Stimulated activated effector memory CD8-positive, alpha-beta T cell treated with anti-CD3 and anti-CD28 coated beads, Interleukin-12 subunit alpha, Interleukin-12 subunit beta, amount 100 ng/mL, for 72 hours (primary cell): ENCODE measurements around the gene TEX2.
"Not testable (repeated sequence)": the region's sequence is repeated elsewhere in the genome, so short reads cannot be mapped to it uniquely, and the experiment has no call there.

Experiments
- ATAC-seq: fragments of 150-1000 bp; cut with Tn5 transposase; 2 replicates; pipeline ENCODE4 v1.10.0; 2021
- DNase-seq, 2 donors: peaks; one replicate each; pipeline ENCODE4 v3.0.0; 2021 to 2022; ENCODE audit warnings: low spot score in 2 of 2
- H3K27ac Mint-ChIP-seq: one replicate; pipeline ENCODE4 v1.8.0; 2022; ENCODE audit warnings: mild to moderate bottlenecking, mixed read lengths
- H3K36me3 Mint-ChIP-seq: one replicate; pipeline ENCODE4 v1.8.0; 2022; ENCODE audit warnings: mild to moderate bottlenecking, mixed read lengths
- H3K4me1 Mint-ChIP-seq: one replicate; pipeline ENCODE4 v1.8.0; 2022; ENCODE audit warnings: mixed read lengths
- H3K4me3 Mint-ChIP-seq: one replicate; pipeline ENCODE4 v1.8.0; 2022; ENCODE audit warnings: mild to moderate bottlenecking, mixed read lengths
- H3K9me3 Mint-ChIP-seq: one replicate; pipeline ENCODE4 v1.8.0; 2022; ENCODE audit warnings: mixed read lengths

Gene TEX2

DNA sequence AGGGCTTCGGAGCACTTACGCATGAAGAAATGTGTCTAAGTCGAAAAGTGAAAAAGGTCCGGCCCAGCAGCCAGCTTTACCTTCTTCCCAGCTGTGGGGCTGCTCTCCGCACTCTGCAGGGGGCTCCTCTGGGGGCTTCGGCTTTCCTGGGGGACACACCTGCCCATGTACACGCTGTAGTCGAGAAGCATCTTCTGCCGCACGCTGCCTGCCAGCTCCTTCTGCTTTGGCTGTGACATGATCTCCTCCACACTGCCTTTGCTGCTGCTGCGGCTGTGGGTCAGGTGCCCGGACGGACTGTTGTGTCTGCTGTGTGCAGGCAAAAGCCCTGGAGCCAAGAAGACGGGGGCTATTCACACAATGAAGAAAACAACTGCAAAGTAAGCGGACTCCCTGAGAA, 75.0 kb downstream of the TEX2 start:
- Mint-ChIP-seq H3K36me3 (peaks cover 18% of the 10 kb centered on the region), H3K4me3 (no peak overlapping the region), H3K27ac (no peak overlapping the region), H3K9me3 (no peaks in the 10 kb centered on the region), H3K4me1 (peaks cover 15% of the 10 kb centered on the region)
- no peak for ATAC-seq
- no peak for DNase-seq

DNA sequence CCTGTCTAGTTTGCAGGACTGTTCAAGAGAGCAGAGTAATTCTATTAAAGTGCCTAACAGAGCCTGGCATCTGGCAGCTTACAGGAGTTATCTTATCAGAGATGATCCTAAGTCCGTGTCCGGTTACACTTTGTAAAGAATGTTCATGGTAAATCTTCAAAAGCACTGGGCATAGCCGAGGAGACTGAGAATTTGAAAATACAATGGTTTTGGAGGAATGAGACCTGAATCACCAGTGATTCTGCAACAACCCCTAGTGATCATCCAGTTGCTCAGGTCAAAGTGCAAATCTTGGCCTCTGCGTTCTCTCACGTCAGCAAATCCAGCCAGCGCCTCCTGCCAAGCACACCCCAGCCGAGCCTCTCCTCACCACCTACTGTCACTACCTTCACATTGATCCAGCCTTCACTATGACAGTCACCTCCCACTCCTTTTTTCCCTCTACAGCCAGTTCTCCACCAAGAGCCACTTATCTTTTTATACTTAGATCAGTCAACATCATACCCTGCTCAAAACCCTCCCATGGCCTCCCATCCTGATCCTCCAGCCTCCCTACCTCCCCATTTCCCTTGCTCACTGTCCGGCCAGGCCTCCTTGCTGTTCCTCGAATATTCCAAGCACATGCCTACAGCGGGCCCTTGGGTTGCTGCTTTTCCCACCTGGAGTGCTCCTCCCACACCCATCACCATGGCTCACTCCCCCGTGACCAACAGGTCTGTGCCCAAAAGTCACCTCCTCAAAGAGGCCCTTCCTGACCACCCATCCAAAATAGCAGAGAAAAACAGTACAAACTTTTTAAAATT, 75.8 kb downstream of the TEX2 start:
- ATAC-seq: no peak
- H3K4me1 Mint-ChIP-seq: peaks cover 15% of the 10 kb centered on the region
- no peak overlapping the region for H3K27ac Mint-ChIP-seq
- H3K9me3 Mint-ChIP-seq: no peaks in the 10 kb centered on the region
- H3K4me3 Mint-ChIP-seq: no peak overlapping the region
- no peak for DNase-seq
- peaks cover 18% of the 10 kb centered on the region for H3K36me3 Mint-ChIP-seq

DNA sequence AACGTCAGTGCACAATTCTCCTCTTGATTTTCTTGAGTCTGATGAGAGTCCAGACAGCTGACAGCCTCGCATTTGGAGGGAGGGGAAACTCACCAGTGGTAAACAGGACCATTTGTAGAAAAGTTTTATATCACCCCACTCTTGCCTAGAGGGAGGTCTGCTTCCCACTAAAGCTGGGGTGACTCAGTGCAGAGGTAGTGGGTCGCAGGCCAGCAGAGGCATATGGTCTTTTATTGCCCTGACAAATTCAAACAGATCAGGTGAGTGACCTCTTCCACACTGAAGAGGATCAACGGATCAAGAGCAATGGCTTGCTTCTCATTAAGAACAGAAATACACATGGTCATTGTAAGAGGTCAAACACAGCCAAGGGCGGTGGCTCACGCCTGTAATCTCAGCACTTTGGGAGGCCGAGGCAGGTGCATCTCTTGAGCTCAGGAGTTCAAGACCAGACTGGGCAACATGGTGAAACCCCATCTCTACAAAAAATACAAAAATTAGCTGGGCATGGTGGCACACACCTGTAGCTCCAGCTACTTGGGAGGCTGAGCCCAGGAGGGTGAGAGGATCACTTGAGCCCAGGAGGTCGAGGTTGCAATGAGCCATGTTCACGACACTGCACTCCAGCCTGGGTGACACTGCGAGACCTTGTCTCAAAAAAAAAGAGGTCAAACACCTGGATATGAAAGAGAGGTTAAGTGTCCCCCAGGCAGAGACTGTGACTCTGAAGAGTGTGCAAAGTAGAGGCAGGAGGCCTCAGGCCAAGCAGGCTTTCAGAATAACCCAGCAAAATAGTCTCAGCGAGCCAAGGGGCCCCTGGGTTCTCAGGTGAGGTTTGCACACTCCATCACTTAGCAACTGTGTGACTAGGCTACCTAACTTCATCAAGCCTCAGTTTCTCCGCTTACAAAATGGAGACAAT, 76.6 kb downstream of the TEX2 start:
- DNase-seq: no peak
- Mint-ChIP-seq H3K36me3 (peaks cover 18% of the 10 kb centered on the region), H3K9me3 (no peaks in the 10 kb centered on the region), H3K4me3 (no peak overlapping the region), H3K4me1 (peaks cover 15% of the 10 kb centered on the region), H3K27ac (no peak overlapping the region)
- no peak for ATAC-seq

DNA sequence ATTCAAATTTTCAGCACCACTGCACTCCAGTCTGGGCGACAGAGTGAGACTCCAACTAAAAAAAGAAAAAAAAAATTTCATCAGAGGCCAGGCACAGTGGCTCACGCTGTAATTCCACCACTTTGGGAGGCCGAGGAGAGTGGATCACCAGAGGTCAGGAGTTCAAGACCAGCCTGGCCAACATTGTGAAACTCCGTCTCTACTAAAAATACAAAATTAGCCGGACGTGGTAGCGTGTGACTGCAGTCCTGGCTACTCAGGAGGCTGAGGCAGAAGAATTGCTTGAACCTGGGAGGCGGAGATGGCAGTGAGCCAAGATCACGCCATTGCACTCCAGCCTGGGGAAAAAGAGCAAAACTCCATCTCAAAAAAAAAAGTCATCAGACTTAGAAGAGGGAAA, 77.5 kb downstream of the TEX2 start:
- H3K36me3 Mint-ChIP-seq: peaks cover 18% of the 10 kb centered on the region
- H3K4me1 Mint-ChIP-seq: peaks cover 15% of the 10 kb centered on the region
- not testable (repeated sequence) for H3K27ac Mint-ChIP-seq, H3K4me3 Mint-ChIP-seq, H3K9me3 Mint-ChIP-seq, ATAC-seq, DNase-seq

DNA sequence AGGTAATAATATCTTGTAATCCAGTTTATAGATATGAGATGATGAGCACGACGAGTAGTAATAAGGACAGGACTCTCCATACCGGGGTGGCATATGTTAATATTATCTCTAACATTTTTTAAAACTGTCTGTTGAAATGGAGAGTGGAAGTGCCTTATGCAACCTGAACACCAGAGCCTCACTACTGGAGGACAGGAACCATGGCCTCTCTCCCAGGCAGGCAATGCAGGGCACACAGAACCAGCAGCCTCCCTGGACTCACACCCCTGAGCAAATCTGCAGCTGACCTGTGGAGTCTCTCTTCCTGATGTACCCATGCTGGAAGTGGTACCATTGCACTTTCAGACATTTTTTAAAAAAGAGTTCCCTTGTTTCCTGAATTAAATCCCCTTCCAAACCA, 78.0 kb downstream of the TEX2 start:
- DNase-seq: no peak
- Mint-ChIP-seq H3K4me1 (peaks cover 15% of the 10 kb centered on the region), H3K36me3 (peaks cover 18% of the 10 kb centered on the region), H3K4me3 (no peak overlapping the region), H3K9me3 (no peaks in the 10 kb centered on the region), H3K27ac (no peak overlapping the region)
- ATAC-seq: no peak

DNA sequence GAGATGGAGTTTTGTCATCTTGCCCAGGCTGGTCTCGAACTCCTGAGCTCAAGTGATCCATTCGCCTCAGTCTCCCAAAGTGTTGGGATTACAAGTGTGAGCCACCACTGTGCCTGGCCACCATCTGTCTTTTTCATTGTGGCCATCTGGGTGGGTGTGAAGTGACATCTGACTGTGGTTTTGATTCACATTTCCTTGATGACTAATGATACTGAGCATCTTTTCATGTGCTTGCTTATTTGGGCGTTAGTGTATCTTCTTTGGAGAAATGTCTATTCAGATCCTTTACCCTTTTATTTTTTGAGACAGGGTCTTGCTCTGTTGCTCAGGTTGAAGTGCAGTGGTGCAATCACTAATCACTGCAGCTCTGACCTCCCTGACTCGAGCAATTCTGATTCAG, 79.2 kb downstream of the TEX2 start:
- Mint-ChIP-seq H3K9me3 (no peaks in the 10 kb centered on the region), H3K4me1 (peaks cover 15% of the 10 kb centered on the region), H3K27ac (no peak overlapping the region), H3K36me3 (peaks cover 18% of the 10 kb centered on the region), H3K4me3 (no peak overlapping the region)
- DNase-seq (no peak), ATAC-seq (peak; percentile 97)

DNA sequence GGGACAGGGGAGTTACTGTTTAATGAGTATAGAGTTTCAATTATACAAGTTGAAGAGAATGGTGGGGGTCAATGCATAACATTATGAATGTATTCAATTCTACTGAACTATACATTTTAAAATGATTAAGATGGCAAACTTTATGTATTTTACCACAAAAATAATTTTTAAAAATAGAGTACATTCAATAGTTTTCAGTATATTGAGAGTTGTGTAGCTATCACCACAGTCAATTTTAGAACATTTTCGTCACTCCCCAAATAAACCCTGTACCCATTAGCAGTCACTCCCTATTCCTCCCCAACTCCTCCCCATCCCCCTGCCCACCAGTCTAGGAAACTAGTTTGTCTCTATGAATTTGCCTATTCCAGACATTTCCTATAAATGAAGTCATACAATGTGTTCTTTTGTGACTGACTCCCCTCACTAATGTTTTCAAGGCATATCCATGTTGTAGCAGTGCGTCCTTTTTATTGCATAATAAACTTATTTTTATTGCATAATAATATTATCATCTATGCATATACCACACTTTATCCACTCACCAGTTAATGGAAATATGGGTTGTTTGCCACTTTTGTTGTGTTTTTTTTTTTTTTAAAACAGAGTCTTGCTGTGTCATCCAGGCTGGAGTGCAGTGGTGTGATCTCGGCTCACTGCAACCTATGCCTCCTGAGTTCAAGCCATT, 80.6 kb downstream of the TEX2 start:
- no peak for DNase-seq
- Mint-ChIP-seq H3K4me1 (peaks cover 13% of the 10 kb centered on the region), H3K36me3 (peaks cover 16% of the 10 kb centered on the region), H3K4me3 (no peak overlapping the region), H3K27ac (no peak overlapping the region), H3K9me3 (no peaks in the 10 kb centered on the region)
- ATAC-seq: no peak

DNA sequence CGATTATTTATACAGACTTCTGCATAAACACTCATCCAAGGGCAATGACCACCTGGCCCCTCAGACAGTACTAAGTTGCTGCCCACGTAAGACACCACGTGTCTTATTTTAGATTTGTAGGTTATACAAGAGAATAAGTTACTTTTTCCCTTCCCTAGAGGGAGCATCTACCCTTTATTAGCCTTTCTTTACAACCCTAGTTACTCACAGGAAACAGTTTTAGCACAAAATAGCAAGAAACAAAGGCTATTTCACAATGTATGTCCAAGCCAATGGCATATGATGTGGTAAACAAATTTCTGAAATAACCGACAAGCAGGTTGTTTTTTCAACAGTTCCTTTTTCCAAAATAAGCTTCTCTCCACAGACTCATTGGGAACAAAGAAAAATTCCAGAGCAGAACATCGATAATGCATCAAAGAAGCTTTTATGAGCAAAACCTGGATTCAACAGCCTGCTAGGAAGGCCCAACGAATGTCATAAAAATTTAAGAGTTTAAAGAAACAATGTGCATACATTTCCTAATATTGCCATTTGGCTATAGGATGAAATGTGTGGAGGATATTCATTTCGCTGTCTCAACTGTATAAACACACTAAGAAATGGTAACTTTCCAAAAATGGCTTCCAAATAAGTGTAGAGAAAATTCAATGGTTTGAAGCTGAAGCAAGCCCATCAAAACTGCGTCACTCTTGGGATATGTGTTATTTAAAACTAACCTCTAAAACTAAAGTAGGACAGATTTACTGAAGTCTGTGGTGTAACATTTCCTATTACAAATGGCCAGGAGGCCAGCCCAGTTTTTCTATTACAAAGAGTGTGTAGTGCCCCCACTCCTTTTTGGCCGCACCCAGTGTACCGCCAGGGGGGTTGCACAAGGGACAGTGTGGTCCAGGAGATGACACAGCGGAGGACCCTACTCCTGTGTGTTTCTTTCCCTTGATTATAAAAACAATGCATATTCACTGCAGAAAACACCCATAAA, 82.7 kb downstream of the TEX2 start:
- H3K9me3 Mint-ChIP-seq: no peaks in the 10 kb centered on the region
- peaks cover 10% of the 10 kb centered on the region for H3K4me1 Mint-ChIP-seq
- no peak for ATAC-seq
- H3K36me3 Mint-ChIP-seq: peaks cover 6% of the 10 kb centered on the region
- H3K27ac Mint-ChIP-seq: no peak overlapping the region
- H3K4me3 Mint-ChIP-seq: no peak overlapping the region
- no peak for DNase-seq

DNA sequence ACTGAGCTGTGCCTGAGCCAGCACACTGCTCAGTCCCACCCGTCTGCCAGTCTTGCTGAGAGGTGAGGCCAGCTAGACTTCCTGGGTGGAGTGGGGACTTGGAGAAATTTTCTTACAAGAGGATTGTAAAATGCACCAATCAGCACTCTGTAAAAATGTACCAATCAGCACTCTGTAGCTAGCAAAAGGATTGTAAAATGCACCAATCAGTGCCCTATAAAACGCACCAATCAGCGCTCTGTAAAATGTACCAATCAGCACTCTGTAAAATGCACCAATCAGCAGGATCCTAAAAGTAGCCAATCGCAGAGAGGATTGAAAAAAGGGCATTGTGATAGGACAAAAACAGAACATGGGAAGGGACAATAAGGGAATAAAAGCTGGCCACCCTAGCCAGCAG, 84.0 kb downstream of the TEX2 start:
- H3K4me3 Mint-ChIP-seq, H3K9me3 Mint-ChIP-seq, H3K4me1 Mint-ChIP-seq, ATAC-seq, H3K27ac Mint-ChIP-seq, H3K36me3 Mint-ChIP-seq, DNase-seq: not testable (repeated sequence)

DNA sequence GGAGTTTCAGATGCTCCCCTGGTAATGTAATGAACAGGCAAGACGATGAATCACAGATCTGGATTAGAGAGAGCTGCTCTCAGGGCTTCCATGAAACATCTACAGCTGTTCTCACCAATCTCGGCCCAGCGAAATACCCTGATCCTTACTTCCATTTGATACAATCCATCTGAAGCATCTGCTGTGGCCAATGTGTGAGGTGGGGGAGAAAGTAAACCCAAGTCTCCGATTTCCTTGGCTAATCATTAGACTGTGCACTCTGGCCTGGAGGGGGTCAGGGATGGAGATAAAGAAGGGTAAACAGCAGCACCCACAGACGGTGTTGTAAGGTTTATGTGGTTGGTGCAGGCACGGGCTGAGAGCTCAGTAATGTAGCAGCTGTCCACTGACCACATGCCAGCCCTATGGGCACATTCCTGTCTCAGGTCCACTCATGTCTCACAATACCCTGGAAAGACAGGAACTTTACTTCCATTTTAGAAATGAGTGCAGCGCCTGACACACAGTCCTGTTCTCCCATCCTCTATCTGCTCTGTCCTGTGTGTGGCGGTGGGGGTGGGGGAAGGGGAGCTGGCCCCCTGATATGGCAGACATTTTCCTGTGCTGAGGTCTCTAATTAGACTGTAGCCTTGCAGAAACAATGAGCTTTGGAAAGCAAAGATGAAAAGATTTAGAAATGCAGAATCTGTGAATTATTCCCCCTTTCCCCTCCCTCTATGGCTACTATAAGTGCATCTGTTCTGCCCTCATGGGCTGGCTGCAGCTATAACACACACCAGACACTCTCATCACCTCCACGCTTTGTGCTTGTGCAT, 84.8 kb downstream of the TEX2 start:
- Mint-ChIP-seq H3K4me3 (no peak overlapping the region), H3K9me3 (no peaks in the 10 kb centered on the region), H3K36me3 (peaks cover 6% of the 10 kb centered on the region), H3K27ac (no peak overlapping the region), H3K4me1 (no peaks in the 10 kb centered on the region)
- DNase-seq (no peak), ATAC-seq (no peak)

DNA sequence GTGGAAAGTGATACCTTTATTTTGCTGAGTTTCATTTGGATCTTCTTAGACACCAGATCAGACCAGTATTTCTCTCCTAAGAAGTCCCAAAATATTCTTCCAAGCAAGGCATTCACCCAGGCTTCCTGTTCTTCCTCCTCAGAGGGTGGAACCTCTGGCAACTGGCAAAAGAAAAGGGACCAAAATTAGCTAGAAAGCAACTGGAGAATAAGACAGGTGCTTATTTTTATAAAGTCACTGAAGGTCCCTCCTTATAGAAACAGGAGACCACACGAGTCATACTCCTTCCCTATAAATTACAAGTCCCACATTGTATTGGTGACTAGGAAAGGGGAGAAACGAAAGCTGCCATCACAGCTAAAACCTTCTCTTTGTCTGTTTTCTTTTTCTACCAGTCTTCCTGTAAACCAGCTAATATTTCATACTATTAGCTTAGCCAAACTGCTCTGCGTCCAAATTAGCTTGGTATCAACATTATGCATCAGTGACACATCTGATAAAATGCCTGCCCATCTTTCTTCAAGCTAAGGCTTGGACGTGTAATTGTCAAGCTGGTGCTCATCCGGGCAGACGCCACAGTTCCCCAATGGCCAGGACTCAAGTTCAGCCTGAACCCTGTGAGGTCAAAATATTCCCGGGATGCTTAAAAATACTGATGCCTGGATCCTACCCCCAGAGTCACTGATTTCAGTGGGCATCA, 85.6 kb downstream of the TEX2 start:
- no peak overlapping the region for H3K27ac Mint-ChIP-seq
- H3K36me3 Mint-ChIP-seq: peaks cover 6% of the 10 kb centered on the region
- ATAC-seq (no peak), DNase-seq (no peak)
- H3K9me3 Mint-ChIP-seq: no peaks in the 10 kb centered on the region
- H3K4me1 Mint-ChIP-seq: no peaks in the 10 kb centered on the region
- no peak overlapping the region for H3K4me3 Mint-ChIP-seq

DNA sequence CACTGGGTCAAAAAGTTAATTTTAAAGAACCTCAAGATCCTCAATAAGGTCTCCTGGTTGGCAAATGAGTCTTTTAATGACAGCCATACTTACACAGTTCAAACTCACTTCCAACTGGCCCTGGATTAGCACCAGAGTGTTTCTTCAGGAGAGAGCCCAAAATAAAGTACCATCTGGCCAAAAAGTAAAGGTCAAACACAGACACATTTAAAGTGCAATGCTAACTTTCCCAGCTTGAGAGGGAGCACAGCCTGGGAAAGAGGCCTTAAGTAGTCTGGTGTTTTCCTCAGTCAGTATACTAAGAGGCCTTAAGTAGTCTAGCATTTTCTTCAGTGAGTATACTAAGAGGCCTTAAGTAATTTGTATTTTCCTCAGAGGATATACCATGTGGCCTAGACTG, 86.5 kb downstream of the TEX2 start:
- H3K36me3 Mint-ChIP-seq: peaks cover 8% of the 10 kb centered on the region
- no peak overlapping the region for H3K27ac Mint-ChIP-seq
- H3K9me3 Mint-ChIP-seq: no peaks in the 10 kb centered on the region
- no peak overlapping the region for H3K4me3 Mint-ChIP-seq
- DNase-seq (no peak), ATAC-seq (no peak)
- H3K4me1 Mint-ChIP-seq: no peaks in the 10 kb centered on the region

DNA sequence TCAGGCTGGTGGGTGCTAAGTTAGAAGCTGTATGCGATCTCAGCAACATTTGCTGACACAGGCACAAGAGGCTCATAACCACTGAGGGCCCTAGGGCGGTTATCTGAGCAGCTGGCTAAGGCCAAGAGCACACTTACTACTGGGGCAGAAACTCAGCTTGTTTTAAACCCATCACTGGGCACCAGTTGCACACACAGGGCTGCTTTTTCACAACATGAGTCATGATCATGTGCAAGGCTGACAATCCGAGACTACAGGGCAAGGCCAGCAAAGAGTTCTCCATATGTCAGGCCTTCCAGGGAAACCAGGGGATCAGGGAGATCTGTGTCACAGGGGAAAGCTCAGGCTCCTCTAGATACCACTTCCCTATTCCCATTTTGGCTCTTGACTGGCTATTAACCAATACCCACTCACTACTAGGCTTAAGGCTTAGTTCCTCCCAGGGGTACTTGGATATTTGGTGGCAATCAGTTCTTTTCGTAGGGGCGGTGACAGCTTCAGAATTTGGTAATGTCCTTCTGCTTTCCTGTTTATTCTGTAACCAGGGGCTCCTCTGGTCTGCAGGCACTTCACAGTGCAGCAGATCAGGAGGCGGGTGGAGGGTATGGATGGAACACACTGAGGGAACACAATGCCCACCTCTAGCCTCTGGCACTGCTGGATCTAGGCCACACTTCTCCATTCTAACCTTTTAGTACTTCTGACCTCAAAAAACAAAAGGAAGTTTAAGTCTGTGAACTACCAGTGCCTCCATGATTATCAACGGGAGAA, 88.2 kb downstream of the TEX2 start:
- peaks cover 25% of the 10 kb centered on the region for H3K36me3 Mint-ChIP-seq
- H3K4me1 Mint-ChIP-seq: no peaks in the 10 kb centered on the region
- no peak for ATAC-seq
- H3K27ac Mint-ChIP-seq: no peak overlapping the region
- H3K9me3 Mint-ChIP-seq: no peaks in the 10 kb centered on the region
- no peak for DNase-seq
- H3K4me3 Mint-ChIP-seq: no peak overlapping the region
